ENCODE results near the gene PRR7. TPM values are rescaled to one million over a fixed set of nuclear protein-coding genes. Genes with fewer than 3 reads are reported as not detected.

Gene PRR7
- total RNA-seq, 1 experiment from 2014 or later = 40.6 TPM

GRCh38 chr5:177486256-177486655 lies 39.6 kb downstream of the PRR7 start:
- TF ChIP-seq EZH2phosphoT487 (IDR thresholded peaks at IDR 0.05; ENCODE audit: borderline replicate concordance, low read length) (no peak), EZH2 (IDR thresholded peaks at IDR 0.05; ENCODE audit: low read length, unreplicated experiment) (no peak), CTCF (conservative IDR thresholded peaks at IDR 0.05; ENCODE audit: low read depth, low read length) (no peak)
- intact Hi-C loops (cut with micrococcal nuclease) = no loop called here
- ATAC-seq (no peak), DNase-seq (no peak)
- Histone ChIP-seq H3K27ac (ENCODE audit: low read length) (no peak overlapping the region), H3F3A (ENCODE audit: low read length, unreplicated experiment) (peaks cover 3% of the 10 kb centered on the region), H3K9me3 (ENCODE audit: low read length) (no peaks in the 10 kb centered on the region), H3K9ac (ENCODE audit: low read length) (no peak overlapping the region), H2AFZ (ENCODE audit: low read length) (no peak overlapping the region), H4K20me1 (ENCODE audit: low read length) (no peaks in the 10 kb centered on the region), H3K79me2 (ENCODE audit: low read length) (no peaks in the 10 kb centered on the region), H3K4me2 (ENCODE audit: low read length) (no peak overlapping the region), H3K36me3 (ENCODE audit: low read depth, low read length) (peaks cover 37% of the 10 kb centered on the region), H3K4me3 (ENCODE audit: low read length) (no peak overlapping the region), H3K27me3 (ENCODE audit: low read length) (no peaks in the 10 kb centered on the region), H3K4me1 (ENCODE audit: insufficient read depth, low read length) (no peaks in the 10 kb centered on the region), H3K9me2 (replicated peaks; ENCODE audit: low read length) (no peaks in the 10 kb centered on the region)
- no TSS peak for BruUV-seq (replicated peaks)
- POLR2A ChIA-PET (ENCODE audit: unreplicated experiment) = no interaction called here
- CTCF ChIA-PET = no interaction called here

- H3F3A ChIP-seq (ENCODE audit: low read length, unreplicated experiment) = peaks cover 3% of the 10 kb centered on the region
- ChIA-PET CTCF (no interaction called here), POLR2A (ENCODE audit: unreplicated experiment) (no interaction called here)
- intact Hi-C loops (cut with micrococcal nuclease) = no loop called here
- no peaks in the 10 kb centered on the region for H3K9me2 ChIP-seq (replicated peaks; ENCODE audit: low read length)
- peaks cover 41% of the 10 kb centered on the region for H3K36me3 ChIP-seq (ENCODE audit: low read depth, low read length)
- H2AFZ ChIP-seq (ENCODE audit: low read length) = no peak overlapping the region
- no peak overlapping the region for H3K9ac ChIP-seq (ENCODE audit: low read length)
- no TSS peak for BruUV-seq (replicated peaks)
- no peaks in the 10 kb centered on the region for H4K20me1 ChIP-seq (ENCODE audit: low read length)
- no peaks in the 10 kb centered on the region for H3K27me3 ChIP-seq (ENCODE audit: low read length)
- H3K4me1 ChIP-seq (ENCODE audit: insufficient read depth, low read length) = no peaks in the 10 kb centered on the region
- no peak for DNase-seq
- H3K4me3 ChIP-seq (ENCODE audit: low read length) = no peak overlapping the region
- H3K4me2 ChIP-seq (ENCODE audit: low read length) = no peak overlapping the region
- no peak overlapping the region for H3K27ac ChIP-seq (ENCODE audit: low read length)
- no peak for TF ChIP-seq EZH2phosphoT487 (IDR thresholded peaks at IDR 0.05; ENCODE audit: borderline replicate concordance, low read length)
- no peak for TF ChIP-seq EZH2 (IDR thresholded peaks at IDR 0.05; ENCODE audit: low read length, unreplicated experiment)
- no peak for TF ChIP-seq CTCF (conservative IDR thresholded peaks at IDR 0.05; ENCODE audit: low read depth, low read length)
- H3K79me2 ChIP-seq (ENCODE audit: low read length) = peaks cover 1% of the 10 kb centered on the region; the same call in 1 of the 2 replicates
- no peak for ATAC-seq
- no peaks in the 10 kb centered on the region for H3K9me3 ChIP-seq (ENCODE audit: low read length)
Observed at GRCh38 chr5:177487144-177487543, 40.5 kb downstream of the PRR7 start.

- Histone ChIP-seq H3K9ac (ENCODE audit: low read length) (no peak overlapping the region), H4K20me1 (ENCODE audit: low read length) (no peaks in the 10 kb centered on the region), H3K79me2 (ENCODE audit: low read length) (peaks cover 9% of the 10 kb centered on the region), H3K27me3 (ENCODE audit: low read length) (no peaks in the 10 kb centered on the region), H2AFZ (ENCODE audit: low read length) (no peak overlapping the region), H3K9me2 (replicated peaks; ENCODE audit: low read length) (no peaks in the 10 kb centered on the region), H3K27ac (ENCODE audit: low read length) (no peak overlapping the region), H3K4me3 (ENCODE audit: low read length) (no peak overlapping the region), H3F3A (ENCODE audit: low read length, unreplicated experiment) (no peaks in the 10 kb centered on the region), H3K36me3 (ENCODE audit: low read depth, low read length) (peaks cover 49% of the 10 kb centered on the region), H3K9me3 (ENCODE audit: low read length) (no peaks in the 10 kb centered on the region), H3K4me2 (ENCODE audit: low read length) (no peak overlapping the region), H3K4me1 (ENCODE audit: insufficient read depth, low read length) (0 out of 2 replicates have a peak, but pooled peaks cover under 1% of the 10 kb centered on the region)
- POLR2A ChIA-PET (ENCODE audit: unreplicated experiment) = no interaction called here
- ATAC-seq (no peak), DNase-seq (no peak)
- no TSS peak for BruUV-seq (replicated peaks)
- TF ChIP-seq EZH2 (IDR thresholded peaks at IDR 0.05; ENCODE audit: low read length, unreplicated experiment) (no peak), EZH2phosphoT487 (IDR thresholded peaks at IDR 0.05; ENCODE audit: borderline replicate concordance, low read length) (no peak), CTCF (conservative IDR thresholded peaks at IDR 0.05; ENCODE audit: low read depth, low read length) (peak; percentile 33)
- CTCF ChIA-PET = no interaction called here
- intact Hi-C loops (cut with micrococcal nuclease) = no loop called here
Observed at GRCh38 chr5:177487975-177488374, 41.4 kb downstream of the PRR7 start.
